GM12892 (cell line): ENCODE results near the gene HMGN4.

Source experiments
- DNase-seq: peaks from one replicate; pipeline ENCODE4 v3.0.0; 2011; ENCODE audit not compliant: insufficient read length
- FAIRE-seq: peaks from 2 replicates; lab custom pipeline; 2011; peaks lifted over from hg19 to GRCh38; lab: Jason Lieb, UNC
- POLR2A ChIP-seq: IDR thresholded peaks from 2 replicates; pipeline ENCODE4 v1.6.1; 2011; ENCODE audit warnings: low read depth, low read length, control low read depth
- POLR2AphosphoS5 ChIP-seq: IDR thresholded peaks from 2 replicates; pipeline ENCODE4 v1.6.1; 2011; ENCODE audit warnings: low read depth, low read length, control low read depth
- TAF1 ChIP-seq: IDR thresholded peaks from 2 replicates; pipeline ENCODE4 v1.6.1; 2011; ENCODE audit warnings: low read depth, mild to moderate bottlenecking, control low read depth, low read length, borderline replicate concordance

HMGN4 gene

DNA sequence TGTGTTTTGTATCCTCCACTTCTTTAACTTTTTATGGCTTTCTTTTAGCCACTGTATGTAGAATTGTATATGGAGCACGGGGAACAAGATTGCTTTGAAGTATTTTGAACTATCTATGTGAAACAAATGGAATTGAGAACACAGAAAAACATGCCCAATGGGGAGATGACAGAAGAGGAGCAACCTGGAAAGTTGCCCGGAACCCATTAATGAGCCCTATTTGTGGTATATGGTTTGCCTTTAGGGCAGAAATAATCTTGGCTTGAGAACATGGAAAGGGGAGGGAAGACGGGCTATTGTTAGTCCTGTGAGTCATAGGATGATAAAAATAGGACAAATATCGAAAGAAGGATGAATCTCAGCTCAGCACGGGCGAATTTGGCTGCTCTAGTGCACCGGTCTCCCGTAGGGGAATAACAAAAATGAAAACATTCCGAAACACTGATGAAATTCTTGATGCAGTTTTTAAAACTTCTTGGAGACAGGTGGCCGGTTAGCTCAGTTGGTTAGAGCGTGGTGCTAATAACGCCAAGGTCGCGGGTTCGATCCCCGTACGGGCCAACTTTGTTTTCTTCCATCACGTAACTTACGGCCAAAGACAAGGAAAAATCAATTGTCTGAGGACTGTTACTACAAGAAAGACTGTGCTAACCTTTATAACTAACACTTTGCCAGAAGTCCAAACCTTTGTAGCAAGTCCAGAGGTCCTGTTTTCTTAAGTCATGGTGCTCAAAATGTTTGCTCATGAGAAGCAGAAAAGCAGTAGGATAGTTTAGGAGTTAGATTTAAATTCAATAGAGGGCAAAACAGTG lies 15.7 kb downstream of the HMGN4 start:
- FAIRE-seq (peak; percentile 75), DNase-seq (no peak)
- TF ChIP-seq POLR2AphosphoS5 (no peak), POLR2A (no peak), TAF1 (no peak)

DNA sequence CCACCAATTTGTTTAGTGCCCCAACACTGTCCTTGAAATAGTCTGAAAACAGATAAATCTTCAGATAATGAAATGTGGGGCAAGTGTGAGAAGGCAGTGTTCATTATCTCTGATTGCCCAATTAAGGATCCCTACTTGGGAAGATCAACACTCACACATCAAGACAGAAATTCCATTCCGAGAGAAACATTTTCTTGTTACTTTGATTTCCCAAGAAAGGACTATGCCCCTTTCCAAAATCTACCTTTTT lies 16.2 kb downstream of the HMGN4 start:
- FAIRE-seq, result no peak
- no peak for TF ChIP-seq TAF1
- TF ChIP-seq POLR2AphosphoS5, result no peak
- TF ChIP-seq POLR2A, result no peak
- DNase-seq, result no peak

DNA sequence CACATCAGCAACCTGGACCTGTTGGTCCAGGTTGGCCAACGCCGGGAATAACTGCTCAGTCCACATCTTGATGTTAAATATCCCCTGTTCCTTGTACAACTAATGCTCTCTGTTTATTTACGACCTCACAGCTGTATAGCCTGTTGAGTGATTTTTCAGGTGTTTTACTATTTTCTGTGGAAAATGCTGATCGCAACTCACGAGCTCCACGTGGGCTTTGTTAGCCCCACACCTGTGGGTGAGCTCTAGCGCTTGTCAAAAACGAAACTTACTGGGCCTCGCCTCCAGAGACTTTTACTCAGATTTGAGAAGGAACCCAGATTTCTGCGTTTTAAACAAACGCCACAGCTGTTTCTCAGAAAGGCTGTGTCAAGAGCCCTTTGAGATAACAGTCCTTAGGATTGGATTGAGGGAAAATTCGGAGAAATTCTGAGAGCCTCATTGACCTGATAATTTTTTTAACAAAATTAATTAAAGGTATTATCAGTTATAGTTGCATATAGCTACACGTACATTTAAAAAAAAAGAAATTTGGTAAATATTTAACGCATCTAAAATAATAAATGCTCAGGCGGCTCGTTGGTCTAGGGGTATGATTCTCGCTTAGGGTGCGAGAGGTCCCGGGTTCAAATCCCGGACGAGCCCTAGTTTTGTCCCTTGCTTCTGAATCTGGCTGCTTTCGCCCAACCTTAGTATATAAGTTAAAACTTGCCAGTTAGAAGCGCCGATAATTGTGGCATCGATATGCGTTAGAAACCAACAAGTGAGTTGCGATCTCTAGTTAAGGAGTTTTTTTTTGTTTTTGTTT lies 16.7 kb downstream of the HMGN4 start:
- DNase-seq, result no peak
- TF ChIP-seq POLR2A (no peak), TAF1 (no peak), POLR2AphosphoS5 (no peak)
- FAIRE-seq, result no peak

DNA sequence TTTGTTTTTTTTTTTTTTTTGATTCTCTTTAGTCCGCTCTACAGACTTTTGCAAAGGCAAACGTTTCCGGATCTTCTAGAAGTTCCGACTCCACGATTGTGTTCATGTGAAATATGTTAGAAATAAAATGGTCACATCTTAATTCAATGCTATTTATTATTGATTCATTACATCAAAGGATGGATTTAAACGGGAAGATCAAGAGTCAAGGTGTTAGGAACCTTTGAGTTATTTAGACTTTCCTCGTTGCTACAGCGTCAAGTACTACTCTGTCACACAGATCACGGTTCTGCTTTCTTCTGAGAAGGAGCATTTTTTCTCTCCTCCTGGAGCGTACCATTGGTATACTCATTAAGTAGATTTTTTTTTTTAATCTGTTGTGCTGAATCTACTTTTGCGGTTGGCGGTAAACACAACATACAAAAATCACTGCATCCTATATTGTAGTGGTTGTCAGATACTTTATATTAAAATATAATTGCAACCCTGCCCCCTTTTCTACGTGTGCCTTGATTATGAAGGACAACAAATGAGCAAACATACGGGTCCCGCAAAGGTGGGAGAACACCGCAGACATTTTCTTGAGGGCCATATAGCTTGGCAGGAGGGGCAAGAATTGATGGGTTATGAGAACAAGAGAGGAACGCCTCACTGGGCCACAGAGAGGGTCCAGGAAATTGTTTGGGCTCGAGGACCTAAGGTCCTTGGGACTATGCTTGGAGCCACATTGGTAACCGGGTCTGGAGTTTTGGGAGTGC lies 17.5 kb downstream of the HMGN4 start:
- FAIRE-seq (no peak), DNase-seq (no peak)
- TF ChIP-seq TAF1, result no peak
- no peak for TF ChIP-seq POLR2A
- no peak for TF ChIP-seq POLR2AphosphoS5

DNA sequence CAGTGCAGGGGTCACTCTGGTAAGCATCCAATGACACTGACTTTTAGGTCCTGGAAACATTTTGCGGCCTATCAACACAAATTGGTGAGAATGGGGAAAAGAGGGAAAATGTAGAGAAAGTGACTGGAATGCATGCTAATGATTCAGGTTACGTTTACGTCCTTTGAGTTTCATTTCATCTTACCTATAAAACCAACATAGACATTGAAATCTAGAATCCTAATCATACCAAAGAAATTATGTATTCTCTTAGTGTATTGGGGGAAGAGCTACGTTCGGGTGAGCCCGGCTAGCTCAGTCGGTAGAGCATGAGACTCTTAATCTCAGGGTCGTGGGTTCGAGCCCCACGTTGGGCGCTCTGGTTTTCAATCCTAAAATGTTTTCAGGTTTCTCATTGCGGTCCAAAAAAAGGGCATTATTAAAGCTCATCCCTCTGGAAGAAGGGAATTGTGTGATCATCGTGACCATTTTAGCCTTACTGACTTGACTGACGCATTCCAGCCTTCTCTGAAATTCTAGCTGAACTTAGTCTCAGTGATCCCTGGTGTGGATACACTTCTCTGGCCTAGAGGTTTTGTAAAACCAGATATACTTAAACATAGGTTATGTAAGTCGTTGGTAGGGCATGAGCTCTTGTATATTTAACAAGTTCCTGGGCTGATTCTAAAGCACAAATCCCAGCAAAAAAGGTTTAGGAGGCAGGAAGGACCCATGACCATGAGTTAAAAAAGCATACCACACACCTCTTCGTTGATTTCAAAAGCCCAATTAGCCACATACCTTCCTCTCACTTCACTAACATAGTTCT lies 18.3 kb downstream of the HMGN4 start:
- no peak for FAIRE-seq
- DNase-seq, result no peak

DNA sequence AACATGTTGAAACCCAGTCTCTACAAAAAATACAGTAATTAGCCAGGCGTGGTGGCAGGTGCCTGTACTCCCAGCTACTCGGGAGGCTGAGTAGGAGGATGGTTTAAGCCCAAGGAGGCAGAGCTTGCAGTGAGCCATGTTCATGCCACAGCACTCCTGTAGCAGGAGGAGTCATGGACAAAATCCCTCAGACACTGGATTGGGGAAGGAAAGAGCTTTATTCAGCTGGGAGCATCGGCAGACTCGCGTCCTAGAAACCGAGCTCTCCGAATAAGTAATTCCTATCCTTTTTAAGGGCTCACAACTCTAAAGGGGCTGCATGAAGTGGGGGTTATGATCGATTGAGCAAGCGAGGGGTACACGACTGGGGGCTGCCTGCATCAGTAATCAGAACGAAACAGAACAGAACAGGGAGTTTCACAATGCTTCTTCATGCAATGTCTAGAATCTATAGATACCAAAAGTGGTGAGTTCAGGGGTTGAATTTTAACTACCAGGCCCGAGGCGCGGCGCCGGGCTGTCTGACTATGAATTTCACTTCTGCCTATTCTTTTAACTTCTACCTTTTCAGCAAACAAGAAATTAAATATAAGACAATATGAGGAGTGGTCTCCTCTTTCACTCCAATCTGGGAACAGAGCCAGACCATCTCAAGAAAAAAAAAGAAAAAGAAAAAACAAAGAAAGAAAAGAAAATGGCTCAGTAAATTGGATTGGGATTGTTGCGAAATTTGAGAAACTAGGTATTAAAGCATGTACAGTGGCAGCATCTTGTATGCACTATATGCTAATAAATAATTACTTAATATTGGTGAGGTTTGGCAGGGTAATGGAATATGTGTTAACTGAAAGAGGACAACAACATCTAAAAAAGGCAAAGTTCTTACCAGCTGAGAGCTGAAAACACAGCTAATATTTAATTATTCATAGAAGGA lies 23.6 kb downstream of the HMGN4 start:
- FAIRE-seq (no peak), DNase-seq (no peak)
- TF ChIP-seq POLR2AphosphoS5 (no peak), TAF1 (no peak), POLR2A (no peak)

More for the DNA sequence above, 18.3 kb downstream of the HMGN4 start:
- TF ChIP-seq POLR2AphosphoS5 (no peak), TAF1 (no peak)

DNA sequence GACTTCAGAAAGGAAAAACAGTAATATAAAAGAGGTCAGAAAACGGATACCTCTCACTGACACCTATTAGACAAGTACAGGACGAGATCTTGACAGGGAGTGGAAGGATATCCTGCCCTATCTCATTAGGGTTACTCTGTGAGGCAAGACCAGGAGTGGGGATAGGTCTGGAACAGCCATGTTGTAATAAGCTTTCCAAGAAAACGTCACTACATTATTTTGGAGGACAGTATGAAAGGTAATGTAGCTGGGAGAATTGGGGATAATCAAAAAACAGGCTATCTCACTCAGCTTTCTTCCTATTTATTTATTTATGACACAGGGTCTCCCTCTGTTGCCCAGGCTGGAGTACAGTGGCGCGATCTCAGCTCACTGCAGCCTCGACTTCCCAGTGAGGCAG lies 25.3 kb downstream of the HMGN4 start:
- FAIRE-seq (no peak), DNase-seq (no peak)
- TF ChIP-seq POLR2A (no peak), TAF1 (no peak), POLR2AphosphoS5 (no peak)

DNA sequence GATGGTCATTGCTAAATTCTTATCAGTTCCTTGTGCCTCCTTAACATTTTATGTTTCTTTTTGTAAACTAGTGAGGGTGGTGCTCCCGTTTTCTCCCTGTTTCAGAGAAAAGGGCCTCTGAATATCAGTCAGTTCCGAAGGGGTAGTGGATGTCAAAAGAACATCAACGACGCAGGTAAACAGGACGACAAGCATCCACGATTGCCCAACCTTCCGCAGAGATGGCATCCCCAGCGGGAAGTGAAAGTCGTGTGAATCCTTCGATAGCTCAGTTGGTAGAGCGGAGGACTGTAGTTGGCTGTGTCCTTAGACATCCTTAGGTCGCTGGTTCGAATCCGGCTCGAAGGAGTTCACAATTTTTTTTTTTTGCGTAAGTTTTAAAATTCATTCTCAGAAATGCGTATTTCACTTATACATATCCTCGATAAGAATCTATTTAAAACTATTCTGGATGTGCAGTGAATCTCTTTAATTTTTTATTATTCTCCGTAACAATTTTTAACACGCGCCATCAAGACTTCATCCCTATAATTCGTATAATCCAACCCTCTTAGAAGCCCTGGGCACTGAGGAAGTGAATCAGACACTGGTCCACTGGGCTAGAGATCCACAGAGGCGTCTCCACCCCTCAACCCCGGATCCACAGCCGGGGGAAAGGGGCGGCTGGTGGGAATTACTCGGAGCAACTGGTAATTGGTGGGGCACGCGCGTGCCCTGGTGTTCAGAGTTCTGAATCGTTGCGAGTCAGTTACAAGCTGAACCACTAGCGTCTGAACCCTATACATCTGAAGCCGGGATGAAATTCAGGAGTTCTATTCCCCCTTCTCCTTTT lies 30.7 kb downstream of the HMGN4 start:
- TF ChIP-seq POLR2A, result no peak
- TF ChIP-seq POLR2AphosphoS5, result no peak
- TF ChIP-seq TAF1, result 0 out of 2 replicates have a peak, but pooled peaks have one; percentile 20
- peak; percentile 92 for FAIRE-seq
- DNase-seq, result peak; percentile 57

DNA sequence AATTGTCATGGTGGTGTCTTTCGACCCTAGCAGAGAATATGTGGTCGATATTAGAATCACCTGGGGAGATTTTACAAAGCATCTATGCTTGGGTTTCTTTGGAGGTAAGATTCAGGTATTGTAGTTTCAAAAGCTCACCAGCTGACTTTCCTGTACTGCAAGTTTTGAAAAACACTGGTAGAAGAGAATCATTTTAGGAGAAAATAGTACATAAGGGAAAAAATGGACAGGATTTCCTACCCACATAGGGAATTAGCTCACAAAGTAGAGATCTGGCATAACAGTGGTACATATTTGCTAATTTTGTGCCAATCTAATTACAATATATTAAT lies 31.2 kb downstream of the HMGN4 start:
- no peak for TF ChIP-seq TAF1
- TF ChIP-seq POLR2AphosphoS5, result no peak
- DNase-seq (no peak), FAIRE-seq (no peak)
